Neural cell (in vitro differentiated cells): Measurements from ENCODE around the gene RIPK3.

Source experiments
- EP300 ChIP-seq: fragments of 450-650 bp; conservative IDR thresholded peaks from 2 replicates; pipeline ENCODE4 v1.6.1; 2014; ENCODE audit warnings: antibody characterized with exemption, mild to moderate bottlenecking, moderate library complexity; ENCODE audit not compliant: poor library complexity, severe bottlenecking
- EZH2 ChIP-seq: fragments of 200-600, 300-800 bp; shearing (Covaris generic), sonication (generic); IDR thresholded peaks from 2 replicates; pipeline ENCODE4 v1.6.1; 2014; ENCODE audit warnings: antibody characterized with exemption, low read length, borderline replicate concordance, mild to moderate bottlenecking; ENCODE audit not compliant: insufficient read depth, poor library complexity, severe bottlenecking
- MXI1 ChIP-seq: fragments of 450-650 bp; conservative IDR thresholded peaks from 2 replicates; pipeline ENCODE4 v1.6.1; 2014; ENCODE audit warnings: antibody characterized with exemption, mild to moderate bottlenecking; ENCODE audit not compliant: poor library complexity, severe bottlenecking
- POLR2AphosphoS5 ChIP-seq: IDR thresholded peaks from 2 replicates; pipeline ENCODE4 v1.6.1; 2012
- RAD21 ChIP-seq: fragments of 450-650 bp; conservative IDR thresholded peaks from 2 replicates; pipeline ENCODE4 v1.6.1; 2014; ENCODE audit warnings: antibody characterized with exemption, mild to moderate bottlenecking, moderate library complexity
- TF ChIP-seq, protein P1 (sequence below): fragments of 450-650 bp; IDR thresholded peaks from 2 replicates; pipeline ENCODE4 v1.5.1; 2014; ENCODE audit warnings: antibody characterized with exemption, mild to moderate bottlenecking, moderate library complexity; ENCODE audit not compliant: poor library complexity, severe bottlenecking
- TF ChIP-seq, protein P2 (sequence below): IDR thresholded peaks from 2 replicates; pipeline ENCODE4 v1.6.1; 2012; ENCODE audit warnings: borderline replicate concordance

GRCh38 chr14:24315807-24316596 lies 23.8 kb downstream of the RIPK3 start:
- TF ChIP-seq EP300 (no peak), MXI1 (no peak), EZH2 (no peak), POLR2AphosphoS5 (no peak), RAD21 (no peak)
- TF ChIP-seq, protein P1, sequence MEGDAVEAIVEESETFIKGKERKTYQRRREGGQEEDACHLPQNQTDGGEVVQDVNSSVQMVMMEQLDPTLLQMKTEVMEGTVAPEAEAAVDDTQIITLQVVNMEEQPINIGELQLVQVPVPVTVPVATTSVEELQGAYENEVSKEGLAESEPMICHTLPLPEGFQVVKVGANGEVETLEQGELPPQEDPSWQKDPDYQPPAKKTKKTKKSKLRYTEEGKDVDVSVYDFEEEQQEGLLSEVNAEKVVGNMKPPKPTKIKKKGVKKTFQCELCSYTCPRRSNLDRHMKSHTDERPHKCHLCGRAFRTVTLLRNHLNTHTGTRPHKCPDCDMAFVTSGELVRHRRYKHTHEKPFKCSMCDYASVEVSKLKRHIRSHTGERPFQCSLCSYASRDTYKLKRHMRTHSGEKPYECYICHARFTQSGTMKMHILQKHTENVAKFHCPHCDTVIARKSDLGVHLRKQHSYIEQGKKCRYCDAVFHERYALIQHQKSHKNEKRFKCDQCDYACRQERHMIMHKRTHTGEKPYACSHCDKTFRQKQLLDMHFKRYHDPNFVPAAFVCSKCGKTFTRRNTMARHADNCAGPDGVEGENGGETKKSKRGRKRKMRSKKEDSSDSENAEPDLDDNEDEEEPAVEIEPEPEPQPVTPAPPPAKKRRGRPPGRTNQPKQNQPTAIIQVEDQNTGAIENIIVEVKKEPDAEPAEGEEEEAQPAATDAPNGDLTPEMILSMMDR, result no peak
- TF ChIP-seq, protein P2, sequence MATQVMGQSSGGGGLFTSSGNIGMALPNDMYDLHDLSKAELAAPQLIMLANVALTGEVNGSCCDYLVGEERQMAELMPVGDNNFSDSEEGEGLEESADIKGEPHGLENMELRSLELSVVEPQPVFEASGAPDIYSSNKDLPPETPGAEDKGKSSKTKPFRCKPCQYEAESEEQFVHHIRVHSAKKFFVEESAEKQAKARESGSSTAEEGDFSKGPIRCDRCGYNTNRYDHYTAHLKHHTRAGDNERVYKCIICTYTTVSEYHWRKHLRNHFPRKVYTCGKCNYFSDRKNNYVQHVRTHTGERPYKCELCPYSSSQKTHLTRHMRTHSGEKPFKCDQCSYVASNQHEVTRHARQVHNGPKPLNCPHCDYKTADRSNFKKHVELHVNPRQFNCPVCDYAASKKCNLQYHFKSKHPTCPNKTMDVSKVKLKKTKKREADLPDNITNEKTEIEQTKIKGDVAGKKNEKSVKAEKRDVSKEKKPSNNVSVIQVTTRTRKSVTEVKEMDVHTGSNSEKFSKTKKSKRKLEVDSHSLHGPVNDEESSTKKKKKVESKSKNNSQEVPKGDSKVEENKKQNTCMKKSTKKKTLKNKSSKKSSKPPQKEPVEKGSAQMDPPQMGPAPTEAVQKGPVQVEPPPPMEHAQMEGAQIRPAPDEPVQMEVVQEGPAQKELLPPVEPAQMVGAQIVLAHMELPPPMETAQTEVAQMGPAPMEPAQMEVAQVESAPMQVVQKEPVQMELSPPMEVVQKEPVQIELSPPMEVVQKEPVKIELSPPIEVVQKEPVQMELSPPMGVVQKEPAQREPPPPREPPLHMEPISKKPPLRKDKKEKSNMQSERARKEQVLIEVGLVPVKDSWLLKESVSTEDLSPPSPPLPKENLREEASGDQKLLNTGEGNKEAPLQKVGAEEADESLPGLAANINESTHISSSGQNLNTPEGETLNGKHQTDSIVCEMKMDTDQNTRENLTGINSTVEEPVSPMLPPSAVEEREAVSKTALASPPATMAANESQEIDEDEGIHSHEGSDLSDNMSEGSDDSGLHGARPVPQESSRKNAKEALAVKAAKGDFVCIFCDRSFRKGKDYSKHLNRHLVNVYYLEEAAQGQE, result no peak
